Gastrocnemius medialis (tissue), 4 donors: ENCODE results near the gene TGFBRAP1.

Source experiments
- CTCF ChIP-seq, 5 experiments: fragments of 450-650 bp in 3 of 5; fragments of 200-600 bp in 2 of 5; sonication (generic) in 2 of 5; IDR thresholded peaks in 4 of 5; conservative IDR thresholded peaks in 1 of 5; 1 replicate in 4 of 5; 2 replicates in 1 of 5; pipeline ENCODE4 v1.5.1; 2016 to 2019; ENCODE audit warnings: antibody characterized with exemption in 5 of 5, mild to moderate bottlenecking in 3 of 5, moderate library complexity in 3 of 5
- POLR2A ChIP-seq, 2 donors: fragments of 450-650 bp; IDR thresholded peaks; one replicate each; pipeline ENCODE4 v1.6.1; 2017; ENCODE audit warnings: antibody characterized with exemption in 2 of 2, mild to moderate bottlenecking in 2 of 2, moderate library complexity in 2 of 2

DNA sequence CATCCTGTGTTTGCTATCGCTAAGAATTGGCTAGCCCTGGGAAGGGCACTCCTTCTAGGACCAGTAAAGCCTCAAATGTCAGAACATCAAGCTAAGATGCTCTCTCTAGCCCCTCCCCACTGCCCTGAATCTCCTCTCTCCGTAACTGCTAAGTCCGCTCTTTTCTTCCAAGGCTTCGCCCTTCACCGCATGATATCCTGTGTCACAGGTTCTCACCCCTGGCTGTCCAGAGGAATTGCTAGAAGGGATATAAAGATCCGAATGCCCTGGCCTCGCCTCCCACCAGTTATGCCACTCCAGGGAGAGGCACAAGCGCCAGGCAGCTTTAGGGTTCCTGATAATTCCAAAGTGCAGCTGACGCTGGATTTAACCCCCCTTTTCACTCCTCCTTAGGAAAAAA, 105.1 kb downstream of the TGFBRAP1 start:
- TF ChIP-seq CTCF (IDR thresholded peaks at IDR 0.05 in 4 of 5, conservative IDR thresholded peaks at IDR 0.05 in 1 of 5) (no peak), POLR2A (IDR thresholded peaks at IDR 0.05) (no peak)
